H1 (cell line): ENCODE data around the gene TAF3. TPM values are rescaled to one million over a fixed set of nuclear protein-coding genes. Genes with fewer than 3 reads are reported as not detected.

Experiments
- CTCF ChIA-PET: fragments of 300-600 bp; sonication (Branson Sonifier 250); formaldehyde crosslinking; loops from one replicate; lab custom pipeline; 2021; ENCODE audit not compliant: partially characterized antibody; lab: Charles Lee
- POLR2A ChIA-PET: fragments of 300-600 bp; sonication (Branson Sonifier 250); formaldehyde crosslinking; loops from one replicate; lab custom pipeline; 2021; ENCODE audit warnings: inconsistent platforms; ENCODE audit not compliant: partially characterized antibody; lab: Charles Lee
- DNase-seq, 2 experiments: peaks; one replicate each; pipeline versions ENCODE4 v3.0.0 to v3.0.0-alpha.2; 2010 to 2022; ENCODE audit warnings: low spot score in 2 of 2, low read depth in 1 of 2, mixed read lengths in 1 of 2
- FAIRE-seq: peaks from 2 replicates; lab custom pipeline; 2011; peaks lifted over from hg19 to GRCh38; lab: Jason Lieb, UNC
- H2AFZ ChIP-seq: 2 replicates; pipeline ENCODE4 v1.8.1; 2012; ENCODE audit warnings: low read length, inconsistent platforms
- H2AK5ac ChIP-seq: 2 replicates; pipeline ENCODE4 v1.6.1; 2013; ENCODE audit warnings: low read depth, low read length
- H2BK120ac ChIP-seq: replicated peaks from 2 replicates; pipeline ENCODE3; 2013; ENCODE audit warnings: low read depth, low read length, inconsistent platforms
- H2BK12ac ChIP-seq: 2 replicates; pipeline ENCODE4 v1.6.1; 2013; ENCODE audit warnings: low read depth, low read length
- H2BK15ac ChIP-seq: 2 replicates; pipeline ENCODE4 v1.6.1; 2013; ENCODE audit warnings: low read length
- H2BK20ac ChIP-seq: 2 replicates; pipeline ENCODE4 v1.6.1; 2013; ENCODE audit warnings: low read length
- H2BK5ac ChIP-seq: 2 replicates; pipeline ENCODE4 v1.6.1; 2013; ENCODE audit warnings: low read depth, low read length
- H3K14ac ChIP-seq: 2 replicates; pipeline ENCODE4 v1.6.1; 2013; ENCODE audit warnings: inconsistent platforms; ENCODE audit not compliant: insufficient read length
- H3K18ac ChIP-seq: 2 replicates; pipeline ENCODE4 v1.6.1; 2013; ENCODE audit warnings: low read length; ENCODE audit errors: extremely low read depth
- H3K23ac ChIP-seq: 2 replicates; pipeline ENCODE4 v1.6.1; 2013; ENCODE audit warnings: inconsistent platforms; ENCODE audit not compliant: insufficient read length
- H3K23me2 ChIP-seq: 2 replicates; pipeline ENCODE4 v1.6.1; 2013; ENCODE audit warnings: low read depth, low read length
- H3K27ac ChIP-seq: 2 replicates; pipeline ENCODE4 v1.6.1; 2011; ENCODE audit warnings: low read depth, low read length, inconsistent platforms
- H3K27me3 ChIP-seq, 4 experiments: replicated peaks in 1 of 4; 1 replicate in 1 of 4; 2 replicates in 3 of 4; pipeline versions ENCODE4 v1.6.1 to v1.8.1; 2011 to 2013; ENCODE audit warnings: low read length in 3 of 4, mild to moderate bottlenecking in 3 of 4, inconsistent platforms in 2 of 4, mixed read lengths in 2 of 4, moderate library complexity in 1 of 4; ENCODE audit not compliant: control insufficient read depth in 3 of 4, insufficient read depth in 3 of 4; ENCODE audit errors: extremely low read depth in 1 of 4
- H3K36me3 ChIP-seq, 4 experiments: 2 replicates each; pipeline versions ENCODE4 v1.6.1 to v1.8.1; 2011 to 2013; ENCODE audit warnings: mild to moderate bottlenecking in 4 of 4, low read length in 3 of 4, moderate library complexity in 2 of 4, control low read depth in 1 of 4, inconsistent platforms in 1 of 4; ENCODE audit not compliant: insufficient read depth in 4 of 4, control insufficient read depth in 2 of 4
- H3K4ac ChIP-seq: replicated peaks from 2 replicates; pipeline ENCODE3; 2013; ENCODE audit warnings: low read length, low read depth, mixed read lengths, inconsistent platforms; ENCODE audit not compliant: insufficient read length
- H3K4me1 ChIP-seq, 4 experiments: replicated peaks in 1 of 4; 1 replicate in 1 of 4; 2 replicates in 3 of 4; pipeline versions ENCODE4 v1.6.1 to v1.8.1; 2011 to 2013; ENCODE audit warnings: low read length in 3 of 4, inconsistent platforms in 2 of 4, mixed read lengths in 1 of 4; ENCODE audit not compliant: insufficient read depth in 4 of 4, control insufficient read depth in 3 of 4
- H3K4me2 ChIP-seq, 2 experiments: 2 replicates each; pipeline versions ENCODE4 v1.6.1 to v1.8.1; 2011 to 2013; ENCODE audit warnings: low read depth in 2 of 2, low read length in 2 of 2, control low read depth in 1 of 2, inconsistent platforms in 1 of 2, mild to moderate bottlenecking in 1 of 2; ENCODE audit not compliant: insufficient read depth in 1 of 2
- H3K4me3 ChIP-seq, 4 experiments: fragments of 200-600, 300-600 bp in 1 of 4; sonication (generic), shearing (Covaris generic), sonication (Bioruptor Twin) in 1 of 4; 2 replicates each; pipeline versions ENCODE4 v1.5.1 to v1.8.1; 2011 to 2016; ENCODE audit warnings: low read length in 4 of 4, low read depth in 3 of 4, control low read depth in 2 of 4, inconsistent platforms in 2 of 4, mild to moderate bottlenecking in 2 of 4, mixed read lengths in 1 of 4, moderate library complexity in 1 of 4; ENCODE audit not compliant: insufficient read depth in 2 of 4; ENCODE audit errors: extremely low read depth in 1 of 4
- H3K56ac ChIP-seq: replicated peaks from 2 replicates; pipeline ENCODE3; 2013; ENCODE audit warnings: low read depth, mild to moderate bottlenecking, mixed read lengths, low read length, inconsistent platforms; ENCODE audit not compliant: insufficient read length
- H3K79me1 ChIP-seq: 2 replicates; pipeline ENCODE4 v1.6.1; 2013; ENCODE audit warnings: low read depth, low read length, control low read depth
- H3K79me2 ChIP-seq, 2 experiments: 2 replicates each; pipeline versions ENCODE4 v1.6.1 to v1.8.1; 2012 to 2013; ENCODE audit warnings: low read length in 2 of 2, mild to moderate bottlenecking in 2 of 2, inconsistent platforms in 1 of 2; ENCODE audit not compliant: insufficient read depth in 2 of 2, control insufficient read depth in 1 of 2
- H3K9ac ChIP-seq, 4 experiments: replicated peaks in 1 of 4; 1 replicate in 1 of 4; 2 replicates in 3 of 4; pipeline versions ENCODE4 v1.6.1 to v1.8.1; 2011 to 2013; ENCODE audit warnings: low read depth in 3 of 4, low read length in 3 of 4, control low read depth in 2 of 4, mild to moderate bottlenecking in 2 of 4, moderate library complexity in 2 of 4, inconsistent platforms in 1 of 4; ENCODE audit errors: extremely low read depth in 1 of 4
- H3K9me3 ChIP-seq, 2 experiments: 2 replicates each; pipeline versions ENCODE4 v1.6.1 to v1.8.1; 2012 to 2013; ENCODE audit warnings: mild to moderate bottlenecking in 2 of 2, moderate library complexity in 2 of 2, control low read depth in 1 of 2, inconsistent platforms in 1 of 2, low read depth in 1 of 2, low read length in 1 of 2, mixed read lengths in 1 of 2; ENCODE audit not compliant: insufficient read depth in 2 of 2
- H4K20me1 ChIP-seq, 2 experiments: replicated peaks in 1 of 2; 2 replicates each; pipeline versions ENCODE3 to v1.8.1; 2011 to 2013; ENCODE audit warnings: inconsistent platforms in 2 of 2, low read length in 2 of 2, mild to moderate bottlenecking in 1 of 2; ENCODE audit not compliant: insufficient read depth in 2 of 2, control insufficient read depth in 1 of 2
- H4K5ac ChIP-seq: 2 replicates; pipeline ENCODE4 v1.6.1; 2013; ENCODE audit warnings: low read length, low read depth, mixed read lengths, inconsistent platforms; ENCODE audit not compliant: insufficient read length
- H4K8ac ChIP-seq: 2 replicates; pipeline ENCODE4 v1.8.0; 2013; ENCODE audit warnings: mild to moderate bottlenecking, moderate library complexity, low read length, inconsistent platforms; ENCODE audit not compliant: insufficient read depth; ENCODE audit errors: extremely low read depth
- H4K91ac ChIP-seq: replicated peaks from 2 replicates; pipeline ENCODE3; 2013; ENCODE audit warnings: low read length, mixed read lengths, inconsistent platforms; ENCODE audit not compliant: insufficient read length
- CHD1 ChIP-seq: IDR thresholded peaks from 2 replicates; pipeline ENCODE4 v1.6.1; 2012; ENCODE audit warnings: low read depth, low read length, improper control_type of control experiment
- TAF7 ChIP-seq: optimal IDR thresholded peaks from 2 replicates; pipeline ENCODE3; 2011; ENCODE audit warnings: low read depth, mild to moderate bottlenecking, inconsistent platforms, low read length, moderate library complexity, borderline replicate concordance
- TBP ChIP-seq: IDR thresholded peaks from 2 replicates; pipeline ENCODE4 v1.6.1; 2011; ENCODE audit warnings: low read depth, low read length, improper control_type of control experiment
- WGBS, 2 experiments: shearing (Covaris generic) in 1 of 2; methylation state at CpG; one replicate each; pipeline versions ENCODE4 v1.1.6 to v1.1.7; 2013 to 2015; ENCODE audit warnings: low lambda C conversion rate in 2 of 2, mixed read lengths in 2 of 2, inconsistent platforms in 1 of 2, low coverage in 1 of 2, missing lambda C conversion rate in 1 of 2; ENCODE audit not compliant: insufficient replicate concordance in 2 of 2, insufficient coverage in 1 of 2, insufficient read length in 1 of 2; ENCODE audit errors: extremely low coverage in 1 of 2, missing lambda C conversion rate in 1 of 2; 5-methylcytosine and 5-hydroxymethylcytosine counted together
- polyA plus RNA-seq, 7 experiments: library from polyadenylated mRNA; depleted of rRNA in 3 of 7; stranded (reverse) in 5 of 7; unstranded in 2 of 7; fragments of >200 nt in 5 of 7; fragments of 200-250 nt in 2 of 7; gene quantifications; 1 replicate in 5 of 7; 2 replicates in 1 of 7; 4 replicates in 1 of 7; pipeline versions ENCODE4 v1.2.1 to v1.2.3, GENCODE V29; 2011 to 2013; ENCODE audit warnings: missing spikeins in 2 of 7, mixed read lengths in 2 of 7
- total RNA-seq: library from RNA; stranded (reverse); fragmentation: NEBNext Ultra II Directional; extraction: Animal tissue kit (Norgen Biotek cat#: 25700); gene quantifications from 2 replicates; pipeline ENCODE4 v1.2.1, GENCODE V29; 2021

Gene TAF3
- total and polyA plus RNA-seq, 2 of the 8 experiments (the other 6 are each of a cell fraction or from before 2014, with no cell fraction given), result 1.5 to 11.2 TPM

DNA sequence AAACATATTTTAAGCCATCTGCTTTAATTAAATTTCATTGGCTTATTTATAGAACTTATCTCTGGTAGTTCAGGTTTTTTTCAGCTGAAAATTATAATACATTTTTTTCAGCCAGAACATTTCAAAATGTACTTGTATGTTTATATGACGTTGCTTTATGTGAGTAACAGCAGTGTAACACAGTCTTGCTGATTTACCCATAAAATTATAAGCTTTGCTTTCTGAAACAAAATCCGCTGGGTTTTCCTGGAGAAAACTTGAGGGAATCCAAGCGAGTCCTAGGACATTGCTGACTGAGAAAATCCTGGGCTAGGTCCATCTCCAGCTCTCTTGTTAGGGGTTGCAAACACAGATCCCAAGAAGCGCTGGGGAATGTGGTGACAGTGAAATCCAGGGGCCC lies 124.0 kb downstream of the TAF3 start:
- no peak overlapping the region for H3K18ac ChIP-seq
- no peaks in the 10 kb centered on the region for H4K20me1 ChIP-seq
- H3K23me2 ChIP-seq, result no peaks in the 10 kb centered on the region; the same call in 1 of the 2 replicates
- FAIRE-seq (no peak), DNase-seq (no peak)
- H3K79me2 ChIP-seq, result peaks cover 0 to 3% of the 10 kb centered on the region in 2 experiments; a peak in 2 of 4 replicates
- no peak overlapping the region for H4K5ac ChIP-seq
- no peaks in the 10 kb centered on the region for H3K36me3 ChIP-seq
- no peak overlapping the region for H3K56ac ChIP-seq
- no peak overlapping the region for H2AFZ ChIP-seq
- no peak overlapping the region for H3K4me3 ChIP-seq
- no peak overlapping the region for H3K23ac ChIP-seq
- H3K14ac ChIP-seq, result no peak overlapping the region
- no peak overlapping the region for H2BK5ac ChIP-seq
- H3K4me1 ChIP-seq, result peaks cover 0 to 13% (median 9%) of the 10 kb centered on the region in 4 experiments; a peak in 5 of 7 replicates
- ChIA-PET POLR2A (interaction anchor here (0.7 kb wide), 1 partner anchor 38 kb away, joined by 3 read pairs; no protein-coding TSS in a partner anchor), CTCF (interaction anchor here (0.6 kb wide), 2 partner anchors 67 to 1327 kb away, joined by 3 read pairs; no protein-coding TSS in a partner anchor)
- H3K79me1 ChIP-seq, result no peaks in the 10 kb centered on the region; the same call in 1 of the 2 replicates
- H2BK120ac ChIP-seq, result no peak overlapping the region
- H3K9ac ChIP-seq, result no peak overlapping the region
- no peak overlapping the region for H2BK15ac ChIP-seq
- H3K27me3 ChIP-seq, result no peaks in the 10 kb centered on the region
- no peak for TF ChIP-seq CHD1
- no peak for TF ChIP-seq TBP
- no peak for TF ChIP-seq TAF7
- H4K91ac ChIP-seq, result no peak overlapping the region
- no peak overlapping the region for H4K8ac ChIP-seq
- no peak overlapping the region for H2BK20ac ChIP-seq
- H3K4me2 ChIP-seq, result no peak overlapping the region
- no peak overlapping the region for H3K4ac ChIP-seq
- 92% methylated on average over 4 of the region's 4 CpGs; no CpG with 5 or more reads in 1 of the 2 experiments for WGBS, 2 experiments
- H2BK12ac ChIP-seq, result no peak overlapping the region
- no peak overlapping the region for H3K27ac ChIP-seq
- H3K9me3 ChIP-seq, result no peaks in the 10 kb centered on the region
- H2AK5ac ChIP-seq, result no peak overlapping the region
